ENCODE data around the gene JDP2.

DNA sequence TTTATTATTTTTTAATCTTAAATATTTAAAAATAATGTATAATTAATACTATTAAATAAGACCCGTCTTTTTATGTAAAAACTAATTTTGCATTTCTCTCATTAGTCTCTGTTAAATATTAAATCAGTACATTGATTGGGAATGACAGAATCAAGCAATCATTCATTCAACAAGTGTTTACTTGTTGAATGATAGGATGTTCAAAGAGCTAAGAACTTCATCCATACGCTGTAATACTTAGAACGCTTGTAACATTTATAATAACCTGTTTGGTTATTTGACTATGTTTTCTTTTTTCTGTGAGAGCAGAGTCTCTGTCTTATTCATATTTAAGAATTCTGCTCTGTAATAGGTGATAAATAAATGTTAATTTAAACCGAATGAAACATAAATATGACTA, 91.6 kb downstream of the JDP2 start:
- TF ChIP-seq CTCF (IDR thresholded peaks at IDR 0.05) (no peak), POLR2A (IDR thresholded peaks at IDR 0.05) (no peak)

Measured in body of pancreas (tissue), 4 donors.